Kidney epithelial cell (primary cell): ENCODE data around the gene TAS2R50. TPM values are rescaled to one million over a fixed set of nuclear protein-coding genes. Genes with fewer than 3 reads are reported as not detected.

Experiments
- DNase-seq: peaks from one replicate; pipeline ENCODE4 v3.0.0-alpha.2; 2010; ENCODE audit warnings: low read depth
- H3K27me3 ChIP-seq: 2 replicates; pipeline ENCODE4 v1.6.0; 2011; ENCODE audit warnings: low read length; ENCODE audit not compliant: control insufficient read depth, insufficient read depth
- H3K36me3 ChIP-seq: 2 replicates; pipeline ENCODE4 v1.5.1; 2011; ENCODE audit warnings: low read length; ENCODE audit not compliant: control insufficient read depth, insufficient read depth
- H3K4me3 ChIP-seq: 2 replicates; pipeline ENCODE4 v1.5.1; 2011; ENCODE audit warnings: low read depth, mild to moderate bottlenecking, control low read depth, low read length
- CTCF ChIP-seq: IDR thresholded peaks from 2 replicates; pipeline ENCODE4 v1.5.1; 2011; ENCODE audit warnings: mild to moderate bottlenecking, moderate library complexity, low read length, control low read depth, inconsistent platforms; ENCODE audit not compliant: insufficient read depth, poor library complexity, severe bottlenecking
- total RNA-seq: library from RNA; depleted of rRNA; stranded (reverse); fragments of >200 nt; gene quantifications from 2 replicates; pipeline ENCODE4 v1.2.3, GENCODE V29; 2015

The TAS2R50 gene
- total RNA-seq, 1 donor from 2014 or later = 0.96 TPM

DNA sequence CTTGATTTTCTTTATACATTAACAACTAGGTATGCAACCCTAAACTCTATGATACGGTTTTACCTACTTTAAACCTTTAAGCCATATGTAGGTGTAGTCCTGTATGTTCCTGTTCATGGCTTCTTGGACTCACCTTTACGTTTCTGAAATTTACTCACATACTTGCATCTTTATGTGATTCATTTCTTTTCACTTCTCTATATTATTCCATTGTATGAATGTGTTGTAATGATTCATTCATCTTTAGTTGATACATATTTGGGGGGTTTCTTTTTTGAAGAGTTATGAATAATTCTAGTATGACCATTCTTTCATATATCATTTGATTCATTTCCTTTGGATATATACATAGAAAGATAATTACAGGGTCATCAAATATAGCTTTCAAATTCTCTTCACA is 2.4 kb upstream of the TAS2R50 start:
- no peak for TF ChIP-seq CTCF

DNA sequence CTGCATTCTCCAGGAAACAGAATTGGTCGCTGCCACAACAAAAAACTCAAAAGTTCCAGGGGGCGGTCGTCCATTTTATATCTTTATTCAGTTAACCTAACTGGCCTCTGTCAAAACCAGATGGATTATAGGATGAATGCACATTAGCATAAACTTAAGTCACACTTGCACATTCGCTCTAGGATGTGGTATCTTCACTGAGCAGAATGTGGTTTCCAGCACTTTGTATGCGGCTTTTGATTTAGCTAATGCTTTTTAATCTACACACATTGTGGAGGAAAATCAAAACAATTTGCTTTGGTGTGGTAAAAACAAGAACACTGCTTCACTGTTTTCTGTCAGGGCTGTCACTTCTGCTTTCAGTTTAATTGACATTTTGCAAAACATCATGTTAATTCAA is 4.5 kb downstream of the TAS2R50 start:
- Histone ChIP-seq H3K27me3 (no peaks in the 10 kb centered on the region), H3K36me3 (no peaks in the 10 kb centered on the region), H3K4me3 (no peak overlapping the region)
- no peak for TF ChIP-seq CTCF
- no peak for DNase-seq

More for the DNA sequence above, 2.4 kb upstream of the TAS2R50 start:
- no peaks in the 10 kb centered on the region for H3K27me3 ChIP-seq
- H3K4me3 ChIP-seq = no peak overlapping the region
- no peak for DNase-seq
- no peaks in the 10 kb centered on the region for H3K36me3 ChIP-seq

DNA sequence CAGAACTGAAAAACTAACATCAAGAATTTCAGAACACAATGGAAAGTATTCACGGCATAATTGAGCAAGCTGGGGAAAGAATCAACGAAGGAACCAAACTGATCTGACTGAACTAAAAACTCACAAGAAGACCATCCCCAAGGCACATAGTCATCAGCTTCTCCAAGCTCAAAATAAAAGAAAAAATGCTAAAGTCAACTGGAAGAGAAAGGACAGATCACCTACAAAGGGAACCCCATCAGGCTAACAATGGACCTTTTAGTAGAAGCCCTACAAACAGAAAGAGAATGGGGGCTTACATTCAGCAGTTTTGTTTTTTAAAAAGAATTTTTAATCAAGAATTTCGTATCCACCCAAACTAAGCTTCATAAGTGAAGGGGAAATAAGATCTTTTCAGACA is 11.7 kb downstream of the TAS2R50 start:
- H3K36me3 ChIP-seq = no peaks in the 10 kb centered on the region
- H3K27me3 ChIP-seq = no peaks in the 10 kb centered on the region
- TF ChIP-seq CTCF = no peak
- no peak overlapping the region for H3K4me3 ChIP-seq
- DNase-seq = no peak

GRCh38 chr12:10968765-10969456 is 17.8 kb downstream of the TAS2R50 start:
- no peak for DNase-seq
- Histone ChIP-seq H3K4me3 (no peak overlapping the region), H3K36me3 (no peaks in the 10 kb centered on the region), H3K27me3 (no peaks in the 10 kb centered on the region)
- no peak for TF ChIP-seq CTCF

- DNase-seq = no peak
- Histone ChIP-seq H3K4me3 (no peak overlapping the region), H3K27me3 (no peaks in the 10 kb centered on the region), H3K36me3 (no peaks in the 10 kb centered on the region)
- no peak for TF ChIP-seq CTCF
Measured at GRCh38 chr12:10967409-10967808, 19.3 kb downstream of the TAS2R50 start.

- Histone ChIP-seq H3K27me3 (no peaks in the 10 kb centered on the region), H3K36me3 (no peaks in the 10 kb centered on the region), H3K4me3 (no peak overlapping the region)
- no peak for TF ChIP-seq CTCF
- DNase-seq = no peak
Measured at GRCh38 chr12:10966314-10966713, 20.4 kb downstream of the TAS2R50 start.
